ENCODE measurements around the gene PCA3.

PCA3 gene

GRCh38 chr9:76835571-76836283, 71.5 kb downstream of the PCA3 start:
- no peak for DNase-seq
